Activated T-cell treated with anti-CD3 and anti-CD28 coated beads for 48 hours (primary cell): ENCODE measurements around the gene PTGR1.
A peak's percentile ranks its signal among the peaks of the same experiment; 100 is the strongest.
"Not testable (repeated sequence)": the region's sequence is repeated elsewhere in the genome, so short reads cannot be mapped to it uniquely, and the experiment has no call there.

Source experiments
- DNase-seq: peaks from one replicate; pipeline ENCODE4 v3.0.0-alpha.2; 2020; ENCODE audit warnings: low read depth

The PTGR1 gene

DNA sequence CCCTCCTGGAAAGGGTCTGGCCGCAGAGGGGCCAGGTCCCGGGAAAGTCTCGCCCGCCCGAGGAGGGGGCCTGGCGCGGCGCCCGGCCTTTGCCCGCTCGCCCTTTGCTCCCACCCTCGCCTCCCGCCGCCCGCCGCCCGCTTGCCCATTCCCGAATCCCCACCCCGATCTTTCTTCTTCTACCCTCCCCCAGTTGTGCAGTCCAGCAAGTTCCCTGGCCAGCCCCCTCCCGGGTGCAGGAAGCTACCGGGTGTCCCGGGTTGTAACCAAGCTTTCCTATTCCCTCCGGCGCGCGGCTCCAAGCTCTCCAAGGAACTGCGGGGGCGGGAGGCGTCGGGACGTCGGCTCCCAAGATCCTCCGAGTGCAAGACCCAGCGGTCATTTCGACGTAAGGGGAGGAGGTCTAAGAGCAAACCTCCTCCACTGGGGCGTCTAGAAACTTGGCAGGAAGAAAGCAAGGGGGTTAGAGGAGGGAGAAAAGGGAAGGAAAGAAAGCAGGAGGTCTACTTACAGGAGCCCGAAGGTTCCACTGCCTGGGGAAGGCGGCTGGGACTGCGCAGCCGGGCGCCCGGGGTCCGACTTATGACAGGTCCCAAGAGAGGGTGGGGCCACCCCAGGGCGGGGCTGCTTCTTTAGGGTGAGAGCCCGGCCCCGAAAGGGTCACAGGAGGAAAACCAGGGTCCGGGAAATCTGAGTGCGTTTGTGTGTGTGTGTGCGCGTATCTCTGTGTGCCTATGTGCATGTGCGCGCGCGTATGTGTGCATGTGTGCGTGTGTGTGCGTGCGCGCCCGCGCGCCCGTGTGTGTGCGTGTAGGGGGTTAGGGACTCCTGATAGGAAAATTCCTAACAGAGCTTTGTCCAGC is at the start of gene PTGR1:
Gene PTGR1 (minus strand): TSS at position 556 of the 863 bp plus-strand sequence. CDS start 2,225 bp downstream, outside the sequence.
- peak; percentile 31 for DNase-seq

DNA sequence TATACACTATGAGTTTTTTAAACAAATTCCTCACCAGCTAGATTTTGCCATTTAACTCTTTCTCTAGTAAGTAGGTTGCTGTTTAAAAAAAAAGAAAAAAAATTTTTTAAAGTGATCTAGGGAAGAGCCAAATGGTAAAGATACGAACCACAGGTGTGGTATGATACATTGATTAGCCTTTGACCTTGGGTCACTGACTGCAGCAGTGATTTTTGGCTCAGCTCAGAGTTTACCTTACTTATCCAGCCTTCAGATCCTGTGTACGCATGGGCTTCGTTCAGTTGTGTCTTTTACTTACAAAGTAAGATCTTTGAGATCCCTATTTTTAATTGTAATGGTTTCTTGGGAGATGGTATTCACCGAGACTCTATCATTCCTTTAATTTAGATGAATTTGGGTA is 49.6 kb upstream of the PTGR1 start:
- no peak for DNase-seq

DNA sequence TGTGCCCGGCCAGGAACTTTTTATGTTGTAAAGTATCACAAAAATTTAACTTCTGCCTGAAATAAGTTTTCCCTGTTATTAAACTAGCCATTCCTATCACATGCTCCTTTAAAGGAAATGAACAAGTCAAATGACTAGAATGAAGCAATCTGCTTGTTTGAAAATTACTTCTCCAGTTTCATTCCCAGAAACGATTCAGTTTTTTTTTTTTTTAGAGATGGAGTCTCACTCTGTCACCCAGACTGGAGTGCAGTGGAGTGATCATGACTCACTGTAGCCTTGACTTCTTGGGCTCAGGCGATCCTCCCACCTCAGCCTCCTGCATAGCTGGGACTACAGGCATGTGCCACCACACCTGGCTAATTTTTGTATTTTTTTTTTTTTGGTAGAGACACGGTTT is 48.6 kb upstream of the PTGR1 start:
- no peak for DNase-seq

DNA sequence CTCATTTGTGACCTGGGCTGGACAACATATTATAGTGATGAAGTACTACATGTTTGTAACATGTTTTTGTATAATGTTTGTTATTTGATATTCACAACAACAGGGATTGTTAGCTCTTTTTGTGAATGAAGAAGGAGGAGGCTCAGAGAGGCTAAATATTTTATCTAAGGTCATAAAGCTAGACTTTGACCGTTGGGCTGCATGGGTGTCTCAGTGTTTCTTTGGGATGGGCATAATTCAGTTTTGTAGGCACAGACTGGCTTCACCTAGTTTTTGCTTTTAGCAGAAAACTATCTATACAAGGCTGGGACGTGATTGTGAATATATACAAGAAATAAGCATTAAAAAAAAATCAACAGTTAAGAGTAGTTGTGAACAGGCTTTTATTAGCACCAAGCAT is 47.0 kb upstream of the PTGR1 start:
- no peak for DNase-seq

DNA sequence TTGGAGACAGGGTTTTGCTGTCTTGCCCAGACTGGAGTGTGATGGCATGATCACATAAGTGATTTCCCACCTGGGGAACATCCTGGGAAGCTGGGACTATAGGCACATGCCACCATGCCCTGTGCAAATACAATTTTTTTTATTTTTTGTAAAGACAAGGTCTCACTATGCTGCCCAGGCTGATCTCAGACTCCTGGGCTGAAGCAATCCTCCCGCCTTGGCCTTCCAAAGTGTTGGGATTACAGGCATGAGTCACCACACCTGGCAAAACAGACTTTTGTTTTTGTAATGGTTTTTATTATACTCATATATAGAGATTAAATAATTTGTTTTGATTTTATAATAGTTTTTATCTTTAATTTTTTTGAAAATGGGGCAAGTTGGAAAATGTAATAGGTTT is 46.4 kb upstream of the PTGR1 start:
- no peak for DNase-seq

DNA sequence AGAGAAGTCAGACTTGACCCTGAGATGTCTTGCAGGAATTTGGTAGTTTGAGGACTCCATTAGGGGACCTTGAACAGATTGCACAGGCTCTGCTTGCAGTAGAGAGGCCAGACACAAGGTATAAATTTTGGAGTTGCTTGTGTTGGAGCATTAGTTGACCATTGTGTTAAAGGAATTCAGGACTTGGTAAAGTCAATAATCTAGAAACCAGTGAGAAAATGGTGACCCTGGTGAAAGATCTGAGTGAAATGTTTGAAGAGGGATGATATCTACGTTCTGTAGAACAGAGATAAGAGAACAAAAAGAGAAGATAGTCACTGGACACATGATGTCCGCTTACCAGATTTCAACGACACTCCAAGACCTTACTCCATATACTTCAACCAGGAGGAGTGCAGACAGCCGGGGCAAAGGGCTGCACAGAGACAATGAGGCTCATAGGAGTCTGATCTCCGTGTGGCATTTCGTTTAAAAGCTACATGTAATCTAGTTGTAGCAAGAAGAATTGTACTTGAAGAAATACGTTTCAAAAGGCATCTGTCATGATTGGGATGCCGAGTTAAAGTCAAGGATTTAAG is 44.8 kb upstream of the PTGR1 start:
- no peak for DNase-seq

DNA sequence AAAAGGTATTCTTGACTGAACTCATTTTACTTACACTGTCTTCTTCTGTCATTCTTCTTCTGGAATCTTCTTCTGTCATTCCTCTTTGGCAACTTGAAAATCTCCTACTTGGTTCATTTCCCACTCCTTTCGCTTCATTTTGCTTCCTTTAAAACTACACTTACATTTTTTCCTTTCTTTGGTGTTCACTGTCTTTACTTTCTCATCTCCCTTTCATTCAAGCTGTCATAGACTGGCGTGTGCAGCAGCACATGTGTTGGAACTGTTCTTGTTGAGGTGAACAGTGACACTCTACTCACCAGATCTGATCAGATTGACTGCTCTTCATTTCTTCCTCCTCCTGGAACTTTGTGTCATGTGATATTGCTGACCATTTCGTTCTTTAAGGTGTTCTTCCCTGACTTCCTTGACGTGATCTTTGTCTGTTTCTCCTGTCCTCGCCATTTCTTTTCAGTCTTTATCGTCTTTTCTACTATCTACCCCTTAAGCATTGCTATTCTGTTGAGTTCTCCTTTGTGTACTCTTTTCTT is 38.0 kb upstream of the PTGR1 start:
- DNase-seq = no peak

DNA sequence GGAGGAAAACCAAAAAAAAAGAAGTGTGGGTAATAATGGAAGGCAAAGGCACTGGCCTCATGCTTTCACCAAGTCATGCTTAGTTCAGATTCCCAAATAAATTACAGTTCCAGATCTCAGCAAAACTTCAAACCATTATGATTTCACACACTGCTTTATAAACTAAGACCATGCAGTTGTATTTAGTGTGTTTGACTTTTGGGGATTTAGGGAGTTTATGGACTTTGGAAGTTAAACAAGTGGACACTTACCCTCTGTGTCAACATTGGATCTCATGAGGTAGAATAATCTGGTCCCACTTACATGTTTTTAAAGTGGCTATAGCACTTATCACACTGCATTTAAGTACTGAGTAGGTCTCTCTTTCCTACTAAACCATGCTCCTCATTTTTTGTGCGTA is 35.4 kb upstream of the PTGR1 start:
- no peak for DNase-seq

DNA sequence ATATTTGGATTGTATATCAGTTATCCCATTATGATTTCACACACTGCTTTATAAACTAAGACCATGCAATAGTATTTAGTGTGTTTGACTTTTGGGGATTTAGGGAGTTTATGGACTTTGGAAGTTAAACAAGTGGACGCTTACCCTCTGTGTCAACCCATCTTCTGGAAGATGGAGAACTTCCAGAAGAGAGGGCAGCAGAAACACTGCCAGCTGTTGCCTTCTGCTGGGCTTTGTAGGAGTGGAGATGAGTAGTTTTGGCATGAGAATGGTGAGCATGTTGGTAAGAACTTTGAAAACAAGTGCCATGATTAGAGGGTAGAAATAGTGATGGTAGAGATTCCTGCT is 33.9 kb upstream of the PTGR1 start:
- no peak for DNase-seq

DNA sequence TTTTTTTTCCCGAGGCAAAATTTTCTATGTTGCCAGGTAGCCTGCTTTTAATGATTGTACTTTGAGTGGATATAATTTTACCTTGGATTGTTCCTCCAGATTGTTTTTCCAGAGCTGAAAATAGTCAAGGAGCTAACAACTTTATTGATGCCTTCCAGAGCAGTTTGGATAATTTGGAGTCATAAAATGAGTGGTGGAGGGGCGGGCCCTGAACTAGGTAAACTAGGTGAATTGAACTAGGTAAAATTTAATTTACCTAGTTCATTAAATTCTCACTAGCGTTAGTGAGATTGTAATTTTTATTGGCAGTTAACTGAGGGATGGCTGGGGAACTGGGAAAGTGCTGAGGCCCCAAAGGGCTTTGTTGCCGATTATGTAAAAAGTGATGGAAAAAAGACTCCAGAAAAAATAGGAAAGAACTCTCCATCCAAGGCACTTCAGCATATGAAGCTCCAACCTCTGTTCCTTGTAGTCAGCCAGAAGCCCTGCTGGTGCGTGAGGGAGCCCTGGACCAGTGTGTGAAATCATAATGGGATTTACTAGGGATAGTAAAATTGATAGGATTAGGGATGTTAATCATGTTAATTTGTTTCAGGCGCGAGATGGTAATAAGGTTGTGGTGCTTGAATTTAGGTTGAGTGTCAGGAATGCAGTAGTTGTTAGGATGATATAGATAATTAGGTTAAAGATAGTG is 33.4 kb upstream of the PTGR1 start:
- DNase-seq = no peak

DNA sequence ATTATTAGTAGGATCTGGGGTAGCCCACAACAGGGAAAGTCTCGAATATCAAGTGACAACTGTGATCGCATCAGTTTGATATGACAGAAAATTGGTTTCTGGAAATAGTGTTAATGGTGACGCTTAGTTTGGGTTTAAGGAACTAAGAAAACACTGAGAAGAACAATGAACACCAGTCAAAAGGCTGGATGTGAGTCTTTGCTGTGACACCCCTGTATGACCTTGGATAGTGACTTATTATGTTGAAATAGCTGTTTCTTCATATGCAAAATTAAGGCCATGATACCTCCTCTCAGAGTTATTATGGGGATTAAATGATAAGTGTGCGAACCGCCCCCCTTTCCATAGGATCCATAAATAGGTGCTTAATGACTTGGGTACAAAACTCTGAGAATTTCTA is 32.6 kb upstream of the PTGR1 start:
- DNase-seq = no peak

DNA sequence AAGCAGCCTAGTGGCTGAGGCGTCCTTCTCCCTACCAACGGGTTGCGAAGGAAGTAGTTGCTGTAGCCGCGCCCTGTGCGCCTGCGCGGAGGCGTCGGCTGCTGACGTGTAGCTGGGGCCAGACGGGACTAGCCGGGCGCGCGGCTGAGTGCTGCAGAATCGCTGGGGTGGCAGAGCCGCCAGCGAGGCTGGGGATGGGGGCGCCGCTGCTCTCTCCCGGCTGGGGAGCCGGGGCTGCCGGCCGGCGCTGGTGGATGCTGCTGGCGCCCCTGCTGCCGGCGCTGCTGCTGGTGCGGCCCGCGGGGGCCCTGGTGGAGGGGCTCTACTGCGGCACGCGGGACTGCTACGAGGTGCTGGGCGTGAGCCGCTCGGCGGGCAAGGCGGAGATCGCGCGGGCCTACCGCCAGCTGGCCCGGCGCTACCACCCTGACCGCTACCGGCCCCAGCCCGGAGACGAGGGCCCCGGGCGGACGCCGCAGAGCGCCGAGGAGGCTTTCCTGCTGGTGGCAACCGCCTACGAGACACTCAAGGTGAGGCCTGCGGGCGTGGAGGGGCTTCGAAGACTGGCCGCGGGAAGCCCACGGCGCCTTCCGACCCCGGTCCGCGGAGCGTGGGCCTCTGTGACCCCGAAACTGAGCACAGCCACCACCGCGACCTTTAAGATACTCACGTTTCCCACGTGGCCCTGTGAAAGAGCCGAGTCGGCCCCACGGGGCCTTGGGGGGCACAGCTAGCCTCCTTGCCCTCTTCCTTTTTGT is 31.9 kb upstream of the PTGR1 start, which contains the start of gene DNAJC25:
Gene DNAJC25 (plus strand): TSS at position 121 of the 758 bp plus-strand sequence. CDS start 74 bp downstream, at position 195.
- DNase-seq = peak; percentile 95

DNA sequence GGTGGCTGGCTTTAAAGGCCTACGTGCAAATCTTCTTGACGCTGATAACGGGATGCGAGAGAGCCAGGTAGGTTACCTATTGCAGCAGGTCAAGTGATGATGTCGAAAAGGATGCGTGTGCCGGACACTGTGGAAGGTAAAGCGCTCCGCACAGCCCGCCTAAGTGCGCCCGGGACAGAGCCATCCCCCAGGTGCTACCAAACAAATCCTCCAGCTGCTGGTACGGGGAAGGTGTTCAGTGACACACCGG is 31.4 kb upstream of the PTGR1 start:
- DNase-seq = no peak

DNA sequence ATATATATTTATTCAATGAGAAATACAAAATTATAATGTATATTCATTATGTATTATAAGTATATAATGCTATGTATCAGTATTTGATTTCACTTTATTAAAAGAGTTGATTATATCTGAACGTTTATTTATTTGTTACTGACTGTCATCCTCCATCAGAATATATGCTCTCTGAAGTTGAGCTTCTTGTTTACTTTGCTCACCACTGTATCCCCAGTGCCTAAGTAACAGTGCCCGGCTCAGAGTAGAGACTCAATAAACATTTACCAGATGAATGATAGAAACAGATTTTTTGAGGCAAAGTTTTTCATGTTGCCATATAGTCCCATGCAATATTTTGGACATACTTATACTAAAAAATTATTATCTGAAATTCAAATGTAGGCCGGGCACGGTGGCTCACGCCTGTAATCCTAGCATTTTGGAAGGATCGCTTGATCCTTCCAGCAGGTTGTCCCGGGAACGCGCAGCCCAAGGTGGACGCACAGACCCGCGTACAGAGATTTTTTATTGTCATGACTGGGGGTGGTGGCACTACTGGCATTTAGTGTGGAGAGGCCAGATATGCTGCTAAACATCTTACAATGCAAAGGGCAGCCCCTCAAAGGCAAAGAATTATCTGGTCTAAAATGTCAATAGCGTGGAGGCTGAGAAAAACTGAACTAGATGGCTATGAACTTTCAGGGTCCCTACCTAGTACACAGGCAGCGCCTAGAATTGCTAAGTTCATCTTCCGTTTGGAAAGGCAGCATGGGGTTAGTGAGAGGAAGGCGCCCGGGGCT is 30.9 kb upstream of the PTGR1 start:
- no peak for DNase-seq

DNA sequence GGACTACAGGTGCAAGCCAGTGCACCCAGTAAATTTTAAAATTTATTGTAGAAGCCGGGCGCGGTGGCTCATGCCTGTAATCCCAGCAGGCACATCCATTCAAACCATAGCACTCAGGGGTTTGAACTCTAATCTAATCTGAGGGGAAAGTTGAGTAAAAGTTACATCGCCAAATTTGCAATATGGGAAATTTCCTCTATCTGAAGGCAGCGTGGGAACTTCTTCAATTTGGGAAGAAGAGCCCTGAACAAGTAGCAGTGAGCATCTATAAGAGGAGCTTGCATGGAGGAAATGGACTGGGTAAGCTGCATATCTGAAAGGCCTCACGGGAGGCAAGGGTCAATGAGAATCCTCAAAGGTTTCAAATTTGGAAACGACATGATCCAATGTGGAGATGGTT is 29.0 kb upstream of the PTGR1 start:
- no peak for DNase-seq

DNA sequence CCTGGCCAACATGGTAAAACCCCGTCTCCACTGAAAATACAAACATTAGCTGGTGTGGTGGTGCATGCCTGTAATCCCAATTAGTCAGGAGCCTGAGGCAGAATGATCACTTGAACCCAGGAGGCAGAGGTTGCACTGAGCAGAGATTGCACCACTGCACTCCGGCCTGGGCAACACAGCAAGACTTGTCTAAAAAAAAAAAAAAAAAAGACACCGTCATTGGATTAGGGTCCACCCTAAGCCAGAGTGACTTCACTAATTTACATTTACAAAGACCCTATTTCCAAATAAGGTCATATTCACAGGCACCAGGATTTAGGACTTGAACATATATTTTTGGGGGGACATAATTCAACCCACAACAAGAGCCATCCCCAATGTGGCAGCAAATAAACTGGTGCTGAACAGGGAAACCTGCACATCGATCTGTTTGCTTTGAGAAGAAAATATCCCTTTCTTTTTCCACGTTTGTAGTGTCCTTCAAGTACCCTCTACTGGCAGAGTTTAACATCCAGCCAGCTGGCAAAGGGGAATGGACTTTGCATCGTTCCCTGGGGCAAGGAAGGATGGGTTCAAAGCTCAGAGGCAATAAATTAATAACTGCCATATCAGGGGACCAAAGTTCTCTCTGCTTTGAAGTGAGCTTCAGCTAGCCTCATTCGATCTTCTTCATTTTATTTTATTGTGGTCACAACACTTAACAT is 28.0 kb upstream of the PTGR1 start:
- no peak for DNase-seq

DNA sequence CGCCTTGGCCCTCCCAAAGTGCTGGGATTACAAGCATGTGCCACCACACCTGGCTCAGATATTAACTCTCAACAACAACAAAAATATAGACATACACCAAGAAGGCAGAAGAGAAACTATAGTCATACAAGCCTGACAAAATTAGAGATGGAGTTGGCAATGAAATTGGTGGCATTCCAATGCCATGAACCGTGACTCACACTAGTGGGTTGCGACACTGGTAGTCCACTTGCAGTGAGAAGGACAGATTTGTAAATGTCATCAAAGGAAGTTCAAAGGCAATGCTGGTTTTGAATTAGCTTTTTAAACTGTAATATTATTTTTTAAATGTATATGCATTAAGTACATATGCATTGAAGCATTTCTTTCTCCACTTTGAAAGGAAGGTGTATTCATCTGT is 23.2 kb upstream of the PTGR1 start:
- DNase-seq = no peak

DNA sequence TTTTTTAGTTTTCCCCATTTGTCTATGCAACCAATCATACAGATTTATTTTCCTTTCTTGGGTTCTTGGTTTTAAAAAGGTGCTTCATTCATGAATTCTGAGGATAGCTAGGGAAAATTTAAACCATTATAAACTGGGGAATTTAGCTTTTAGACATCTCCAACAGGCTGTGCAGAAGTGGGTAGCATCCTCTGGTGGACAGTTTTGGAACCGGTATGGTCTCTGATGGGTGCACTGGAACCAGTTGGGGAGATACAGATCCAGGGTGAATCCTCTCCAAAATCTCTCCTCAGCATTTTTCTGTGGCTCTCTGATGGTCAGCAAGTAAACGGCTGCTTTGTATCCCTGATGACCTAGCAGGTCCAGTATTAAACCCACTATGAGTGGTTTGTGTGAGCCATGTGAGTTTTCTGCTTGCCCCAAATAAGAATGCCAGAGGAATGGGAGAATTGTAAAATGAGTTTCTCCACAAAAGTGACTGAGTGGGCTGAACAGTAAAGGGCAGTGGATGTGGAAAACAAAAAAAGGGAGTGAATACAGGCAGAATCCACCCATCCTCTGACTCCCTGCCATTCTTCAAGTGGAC is 22.5 kb upstream of the PTGR1 start:
- peak; percentile 29 for DNase-seq

DNA sequence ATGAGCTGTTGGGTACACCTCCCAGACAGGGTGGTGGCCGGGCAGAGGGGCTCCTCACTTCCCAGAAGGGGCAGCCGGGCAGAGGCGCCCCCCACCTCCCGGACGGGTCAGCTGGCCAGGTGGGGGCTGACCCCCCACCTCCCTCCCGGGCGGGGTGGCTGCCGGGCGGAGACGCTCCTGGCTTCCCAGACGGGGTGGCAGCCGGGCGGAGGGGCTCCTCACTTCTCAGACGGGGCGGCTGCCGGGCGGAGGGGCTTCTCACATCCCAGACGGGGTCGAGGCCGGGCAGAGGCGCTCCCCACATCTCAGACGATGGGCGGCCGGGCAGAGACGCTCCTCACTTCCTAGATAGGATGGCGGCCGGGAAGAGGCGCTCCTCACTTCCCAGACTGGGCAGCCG is 17.9 kb upstream of the PTGR1 start:
- not testable (repeated sequence) for DNase-seq

DNA sequence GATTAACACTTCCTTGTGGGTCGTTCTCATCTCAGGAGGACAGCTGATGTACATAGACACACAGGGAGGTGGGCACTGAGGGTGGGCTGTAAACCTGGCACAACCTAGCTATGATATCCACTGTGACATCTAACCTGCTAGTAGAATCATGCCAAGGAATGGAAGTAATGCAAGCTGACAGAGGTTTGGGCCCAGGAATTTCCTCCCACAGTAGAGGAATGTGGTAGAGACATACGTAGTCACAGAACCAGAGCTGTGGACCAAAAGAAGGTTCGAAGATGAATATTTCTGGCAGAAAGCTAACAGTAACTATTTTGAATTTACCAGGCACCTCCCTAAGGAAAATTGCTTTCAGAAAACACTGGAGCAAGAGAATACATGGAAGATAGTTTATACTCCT is 16.5 kb upstream of the PTGR1 start:
- DNase-seq = no peak
